WTC11 (cell line): Measurements from ENCODE around the gene FKBP7. TPM values are rescaled to one million over a fixed set of nuclear protein-coding genes. Genes with fewer than 3 reads are reported as not detected.

ENCODE experiments used
- ATF1 ChIP-seq: sonication (generic); formaldehyde crosslinking; IDR thresholded peaks from 2 replicates; pipeline ENCODE4 v1.8.1; 2023; ENCODE audit warnings: mild to moderate bottlenecking, moderate library complexity, missing genetic modification reagents
- CREB1 ChIP-seq: sonication (generic); formaldehyde crosslinking; IDR thresholded peaks from 2 replicates; pipeline ENCODE4 v1.8.0; 2023; ENCODE audit warnings: mild to moderate bottlenecking, missing genetic modification reagents
- ESRRA ChIP-seq: sonication (generic); formaldehyde crosslinking; IDR thresholded peaks from 2 replicates; pipeline ENCODE4 v1.8.1; 2022; ENCODE audit warnings: mild to moderate bottlenecking, missing genetic modification reagents, borderline replicate concordance
- GABPB1 ChIP-seq: sonication (generic); formaldehyde crosslinking; IDR thresholded peaks from 2 replicates; pipeline ENCODE4 v1.8.1; 2023; ENCODE audit warnings: mild to moderate bottlenecking, missing genetic modification reagents
- NFYB ChIP-seq: sonication (generic); formaldehyde crosslinking; conservative IDR thresholded peaks from 2 replicates; pipeline ENCODE4 v1.8.0; 2022; ENCODE audit warnings: low read depth, missing genetic modification reagents
- NR1H2 ChIP-seq: sonication (generic); formaldehyde crosslinking; IDR thresholded peaks from 2 replicates; pipeline ENCODE4 v1.9.0; 2021; ENCODE audit warnings: mild to moderate bottlenecking, moderate library complexity, missing genetic modification reagents
- NR3C1 ChIP-seq: sonication (generic); formaldehyde crosslinking; conservative IDR thresholded peaks from 2 replicates; pipeline ENCODE4 v1.8.1; 2023; ENCODE audit warnings: low read depth, mild to moderate bottlenecking, missing genetic modification reagents
- PRRX2 ChIP-seq: fragments of 250-450 bp; sonication (Bioruptor Pico); IDR thresholded peaks from 2 replicates; pipeline ENCODE4 v1.8.0; 2021; ENCODE audit warnings: mild to moderate bottlenecking
- SMAD4 ChIP-seq: sonication (generic); formaldehyde crosslinking; IDR thresholded peaks from 2 replicates; pipeline ENCODE4 v1.8.0; 2022; ENCODE audit warnings: mild to moderate bottlenecking, missing genetic modification reagents
- SOX15 ChIP-seq: fragments of 250-450 bp; sonication (Bioruptor Pico); IDR thresholded peaks from 2 replicates; pipeline ENCODE4 v1.9.0; 2021; ENCODE audit warnings: mild to moderate bottlenecking
- TCF7 ChIP-seq: sonication (generic); formaldehyde crosslinking; IDR thresholded peaks from 2 replicates; pipeline ENCODE4 v1.8.0; 2022; ENCODE audit warnings: mild to moderate bottlenecking, low read depth, missing genetic modification reagents, moderate library complexity
- TEAD1 ChIP-seq: sonication (generic); formaldehyde crosslinking; IDR thresholded peaks from 2 replicates; pipeline ENCODE4 v1.8.0; 2022; ENCODE audit warnings: mild to moderate bottlenecking, missing genetic modification reagents
- ZNF416 ChIP-seq: fragments of 250-450 bp; sonication (Bioruptor Pico); IDR thresholded peaks from 2 replicates; pipeline ENCODE4 v1.9.0; 2021; ENCODE audit warnings: mild to moderate bottlenecking, inconsistent platforms
- total RNA-seq: library from RNA; stranded (reverse); gene quantifications from 3 replicates; pipeline ENCODE4 v1.2.3, GENCODE V29; 2021
- TF ChIP-seq, protein P1 (sequence below): fragments of 250-450 bp; sonication (Bioruptor Pico); IDR thresholded peaks from 2 replicates; pipeline ENCODE4 v1.9.0; 2021; ENCODE audit warnings: mild to moderate bottlenecking, borderline replicate concordance
- TF ChIP-seq, protein P2 (sequence below): fragments of 250-450 bp; sonication (Bioruptor Pico); IDR thresholded peaks from 2 replicates; pipeline ENCODE4 v1.9.0; 2021; ENCODE audit warnings: mild to moderate bottlenecking
- TF ChIP-seq, protein P3 (sequence below): fragments of 250-450 bp; sonication (Bioruptor Pico); IDR thresholded peaks from 2 replicates; pipeline ENCODE4 v1.8.0; 2021; ENCODE audit warnings: mild to moderate bottlenecking
- TF ChIP-seq, protein P4 (sequence below): sonication (generic); formaldehyde crosslinking; IDR thresholded peaks from 2 replicates; pipeline ENCODE4 v1.8.0; 2023; ENCODE audit warnings: missing genetic modification reagents, mild to moderate bottlenecking, borderline replicate concordance
- TF ChIP-seq, protein P5 (sequence below): sonication (generic); formaldehyde crosslinking; IDR thresholded peaks from 2 replicates; pipeline ENCODE4 v1.8.1; 2022; ENCODE audit warnings: missing genetic modification reagents, borderline replicate concordance
- TF ChIP-seq, protein P6 (sequence below): fragments of 250-450 bp; sonication (Bioruptor Pico); IDR thresholded peaks from 2 replicates; pipeline ENCODE4 v1.9.0; 2021; ENCODE audit warnings: mild to moderate bottlenecking
- TF ChIP-seq, protein P7 (sequence below): sonication (generic); formaldehyde crosslinking; IDR thresholded peaks from 2 replicates; pipeline ENCODE4 v1.8.0; 2022; ENCODE audit warnings: mild to moderate bottlenecking, missing genetic modification reagents

FKBP7 gene
- total RNA-seq, 1 experiment from 2014 or later, result 3.2 TPM

DNA sequence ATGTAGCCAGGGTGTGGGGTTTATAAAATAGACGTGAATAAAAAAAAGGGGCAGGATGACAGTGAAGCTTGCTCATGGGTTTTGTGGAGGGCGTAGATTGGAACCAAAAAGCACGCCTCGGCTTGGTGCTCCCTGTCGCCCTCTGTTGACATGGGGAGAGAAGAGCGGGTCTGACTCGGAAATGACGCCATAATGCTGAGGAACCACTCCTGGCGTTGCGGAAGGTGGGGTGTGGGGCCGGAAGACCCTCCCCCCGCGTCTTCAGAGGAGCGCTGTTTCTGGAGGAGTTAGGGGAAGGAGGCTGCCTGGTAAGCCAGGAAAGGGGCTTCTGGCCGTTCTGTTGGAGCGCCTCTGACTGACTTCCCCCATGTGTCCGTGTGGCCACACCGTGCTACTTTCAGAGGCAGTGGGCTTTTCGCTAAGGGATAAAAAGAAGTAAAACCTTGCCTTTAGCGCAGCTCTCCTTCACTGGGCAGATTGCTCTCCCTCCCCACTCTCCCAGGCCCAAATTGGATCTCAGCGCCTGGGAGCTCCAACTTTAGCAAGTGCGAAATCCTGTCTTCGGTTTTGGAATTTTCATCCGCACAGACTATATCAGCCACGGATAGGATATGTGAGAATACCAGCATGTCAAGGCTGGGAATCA is 44.7 kb upstream of the FKBP7 start (continued):
- TF ChIP-seq, protein P1, sequence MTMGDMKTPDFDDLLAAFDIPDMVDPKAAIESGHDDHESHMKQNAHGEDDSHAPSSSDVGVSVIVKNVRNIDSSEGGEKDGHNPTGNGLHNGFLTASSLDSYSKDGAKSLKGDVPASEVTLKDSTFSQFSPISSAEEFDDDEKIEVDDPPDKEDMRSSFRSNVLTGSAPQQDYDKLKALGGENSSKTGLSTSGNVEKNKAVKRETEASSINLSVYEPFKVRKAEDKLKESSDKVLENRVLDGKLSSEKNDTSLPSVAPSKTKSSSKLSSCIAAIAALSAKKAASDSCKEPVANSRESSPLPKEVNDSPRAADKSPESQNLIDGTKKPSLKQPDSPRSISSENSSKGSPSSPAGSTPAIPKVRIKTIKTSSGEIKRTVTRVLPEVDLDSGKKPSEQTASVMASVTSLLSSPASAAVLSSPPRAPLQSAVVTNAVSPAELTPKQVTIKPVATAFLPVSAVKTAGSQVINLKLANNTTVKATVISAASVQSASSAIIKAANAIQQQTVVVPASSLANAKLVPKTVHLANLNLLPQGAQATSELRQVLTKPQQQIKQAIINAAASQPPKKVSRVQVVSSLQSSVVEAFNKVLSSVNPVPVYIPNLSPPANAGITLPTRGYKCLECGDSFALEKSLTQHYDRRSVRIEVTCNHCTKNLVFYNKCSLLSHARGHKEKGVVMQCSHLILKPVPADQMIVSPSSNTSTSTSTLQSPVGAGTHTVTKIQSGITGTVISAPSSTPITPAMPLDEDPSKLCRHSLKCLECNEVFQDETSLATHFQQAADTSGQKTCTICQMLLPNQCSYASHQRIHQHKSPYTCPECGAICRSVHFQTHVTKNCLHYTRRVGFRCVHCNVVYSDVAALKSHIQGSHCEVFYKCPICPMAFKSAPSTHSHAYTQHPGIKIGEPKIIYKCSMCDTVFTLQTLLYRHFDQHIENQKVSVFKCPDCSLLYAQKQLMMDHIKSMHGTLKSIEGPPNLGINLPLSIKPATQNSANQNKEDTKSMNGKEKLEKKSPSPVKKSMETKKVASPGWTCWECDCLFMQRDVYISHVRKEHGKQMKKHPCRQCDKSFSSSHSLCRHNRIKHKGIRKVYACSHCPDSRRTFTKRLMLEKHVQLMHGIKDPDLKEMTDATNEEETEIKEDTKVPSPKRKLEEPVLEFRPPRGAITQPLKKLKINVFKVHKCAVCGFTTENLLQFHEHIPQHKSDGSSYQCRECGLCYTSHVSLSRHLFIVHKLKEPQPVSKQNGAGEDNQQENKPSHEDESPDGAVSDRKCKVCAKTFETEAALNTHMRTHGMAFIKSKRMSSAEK (CRISPR knock-in tag), result no peak
- TF ChIP-seq ESRRA (no peak), ZNF416 (CRISPR knock-in tag) (no peak), NR1H2 (CRISPR knock-in tag) (no peak), SOX15 (CRISPR knock-in tag) (no peak), ATF1 (no peak), TCF7 (CRISPR knock-in tag) (no peak), PRRX2 (CRISPR knock-in tag) (no peak), NR3C1 (CRISPR knock-in tag) (no peak), GABPB1 (CRISPR knock-in tag) (peak; percentile 53; the same call in 1 of the 2 replicates), SMAD4 (no peak), TEAD1 (CRISPR knock-in tag) (0 out of 2 replicates have a peak, but pooled peaks have one; percentile 64), NFYB (peak; percentile 39), CREB1 (CRISPR knock-in tag) (0 out of 2 replicates have a peak, but pooled peaks have one; percentile 18)
- TF ChIP-seq, protein P2, sequence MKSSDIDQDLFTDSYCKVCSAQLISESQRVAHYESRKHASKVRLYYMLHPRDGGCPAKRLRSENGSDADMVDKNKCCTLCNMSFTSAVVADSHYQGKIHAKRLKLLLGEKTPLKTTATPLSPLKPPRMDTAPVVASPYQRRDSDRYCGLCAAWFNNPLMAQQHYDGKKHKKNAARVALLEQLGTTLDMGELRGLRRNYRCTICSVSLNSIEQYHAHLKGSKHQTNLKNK (CRISPR knock-in tag), result no peak
- TF ChIP-seq, protein P3, sequence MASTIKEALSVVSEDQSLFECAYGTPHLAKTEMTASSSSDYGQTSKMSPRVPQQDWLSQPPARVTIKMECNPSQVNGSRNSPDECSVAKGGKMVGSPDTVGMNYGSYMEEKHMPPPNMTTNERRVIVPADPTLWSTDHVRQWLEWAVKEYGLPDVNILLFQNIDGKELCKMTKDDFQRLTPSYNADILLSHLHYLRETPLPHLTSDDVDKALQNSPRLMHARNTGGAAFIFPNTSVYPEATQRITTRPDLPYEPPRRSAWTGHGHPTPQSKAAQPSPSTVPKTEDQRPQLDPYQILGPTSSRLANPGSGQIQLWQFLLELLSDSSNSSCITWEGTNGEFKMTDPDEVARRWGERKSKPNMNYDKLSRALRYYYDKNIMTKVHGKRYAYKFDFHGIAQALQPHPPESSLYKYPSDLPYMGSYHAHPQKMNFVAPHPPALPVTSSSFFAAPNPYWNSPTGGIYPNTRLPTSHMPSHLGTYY (CRISPR knock-in tag), result no peak
- TF ChIP-seq, protein P4, sequence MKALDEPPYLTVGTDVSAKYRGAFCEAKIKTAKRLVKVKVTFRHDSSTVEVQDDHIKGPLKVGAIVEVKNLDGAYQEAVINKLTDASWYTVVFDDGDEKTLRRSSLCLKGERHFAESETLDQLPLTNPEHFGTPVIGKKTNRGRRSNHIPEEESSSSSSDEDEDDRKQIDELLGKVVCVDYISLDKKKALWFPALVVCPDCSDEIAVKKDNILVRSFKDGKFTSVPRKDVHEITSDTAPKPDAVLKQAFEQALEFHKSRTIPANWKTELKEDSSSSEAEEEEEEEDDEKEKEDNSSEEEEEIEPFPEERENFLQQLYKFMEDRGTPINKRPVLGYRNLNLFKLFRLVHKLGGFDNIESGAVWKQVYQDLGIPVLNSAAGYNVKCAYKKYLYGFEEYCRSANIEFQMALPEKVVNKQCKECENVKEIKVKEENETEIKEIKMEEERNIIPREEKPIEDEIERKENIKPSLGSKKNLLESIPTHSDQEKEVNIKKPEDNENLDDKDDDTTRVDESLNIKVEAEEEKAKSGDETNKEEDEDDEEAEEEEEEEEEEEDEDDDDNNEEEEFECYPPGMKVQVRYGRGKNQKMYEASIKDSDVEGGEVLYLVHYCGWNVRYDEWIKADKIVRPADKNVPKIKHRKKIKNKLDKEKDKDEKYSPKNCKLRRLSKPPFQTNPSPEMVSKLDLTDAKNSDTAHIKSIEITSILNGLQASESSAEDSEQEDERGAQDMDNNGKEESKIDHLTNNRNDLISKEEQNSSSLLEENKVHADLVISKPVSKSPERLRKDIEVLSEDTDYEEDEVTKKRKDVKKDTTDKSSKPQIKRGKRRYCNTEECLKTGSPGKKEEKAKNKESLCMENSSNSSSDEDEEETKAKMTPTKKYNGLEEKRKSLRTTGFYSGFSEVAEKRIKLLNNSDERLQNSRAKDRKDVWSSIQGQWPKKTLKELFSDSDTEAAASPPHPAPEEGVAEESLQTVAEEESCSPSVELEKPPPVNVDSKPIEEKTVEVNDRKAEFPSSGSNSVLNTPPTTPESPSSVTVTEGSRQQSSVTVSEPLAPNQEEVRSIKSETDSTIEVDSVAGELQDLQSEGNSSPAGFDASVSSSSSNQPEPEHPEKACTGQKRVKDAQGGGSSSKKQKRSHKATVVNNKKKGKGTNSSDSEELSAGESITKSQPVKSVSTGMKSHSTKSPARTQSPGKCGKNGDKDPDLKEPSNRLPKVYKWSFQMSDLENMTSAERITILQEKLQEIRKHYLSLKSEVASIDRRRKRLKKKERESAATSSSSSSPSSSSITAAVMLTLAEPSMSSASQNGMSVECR (CRISPR knock-in tag), result peak; percentile 47; the same call in 1 of the 2 replicates
- TF ChIP-seq, protein P5, sequence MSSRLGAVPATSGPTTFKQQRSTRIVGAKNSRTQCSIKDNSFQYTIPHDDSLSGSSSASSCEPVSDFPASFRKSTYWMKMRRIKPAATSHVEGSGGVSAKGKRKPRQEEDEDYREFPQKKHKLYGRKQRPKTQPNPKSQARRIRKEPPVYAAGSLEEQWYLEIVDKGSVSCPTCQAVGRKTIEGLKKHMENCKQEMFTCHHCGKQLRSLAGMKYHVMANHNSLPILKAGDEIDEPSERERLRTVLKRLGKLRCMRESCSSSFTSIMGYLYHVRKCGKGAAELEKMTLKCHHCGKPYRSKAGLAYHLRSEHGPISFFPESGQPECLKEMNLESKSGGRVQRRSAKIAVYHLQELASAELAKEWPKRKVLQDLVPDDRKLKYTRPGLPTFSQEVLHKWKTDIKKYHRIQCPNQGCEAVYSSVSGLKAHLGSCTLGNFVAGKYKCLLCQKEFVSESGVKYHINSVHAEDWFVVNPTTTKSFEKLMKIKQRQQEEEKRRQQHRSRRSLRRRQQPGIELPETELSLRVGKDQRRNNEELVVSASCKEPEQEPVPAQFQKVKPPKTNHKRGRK (CRISPR knock-in tag), result no peak
- TF ChIP-seq, protein P6, sequence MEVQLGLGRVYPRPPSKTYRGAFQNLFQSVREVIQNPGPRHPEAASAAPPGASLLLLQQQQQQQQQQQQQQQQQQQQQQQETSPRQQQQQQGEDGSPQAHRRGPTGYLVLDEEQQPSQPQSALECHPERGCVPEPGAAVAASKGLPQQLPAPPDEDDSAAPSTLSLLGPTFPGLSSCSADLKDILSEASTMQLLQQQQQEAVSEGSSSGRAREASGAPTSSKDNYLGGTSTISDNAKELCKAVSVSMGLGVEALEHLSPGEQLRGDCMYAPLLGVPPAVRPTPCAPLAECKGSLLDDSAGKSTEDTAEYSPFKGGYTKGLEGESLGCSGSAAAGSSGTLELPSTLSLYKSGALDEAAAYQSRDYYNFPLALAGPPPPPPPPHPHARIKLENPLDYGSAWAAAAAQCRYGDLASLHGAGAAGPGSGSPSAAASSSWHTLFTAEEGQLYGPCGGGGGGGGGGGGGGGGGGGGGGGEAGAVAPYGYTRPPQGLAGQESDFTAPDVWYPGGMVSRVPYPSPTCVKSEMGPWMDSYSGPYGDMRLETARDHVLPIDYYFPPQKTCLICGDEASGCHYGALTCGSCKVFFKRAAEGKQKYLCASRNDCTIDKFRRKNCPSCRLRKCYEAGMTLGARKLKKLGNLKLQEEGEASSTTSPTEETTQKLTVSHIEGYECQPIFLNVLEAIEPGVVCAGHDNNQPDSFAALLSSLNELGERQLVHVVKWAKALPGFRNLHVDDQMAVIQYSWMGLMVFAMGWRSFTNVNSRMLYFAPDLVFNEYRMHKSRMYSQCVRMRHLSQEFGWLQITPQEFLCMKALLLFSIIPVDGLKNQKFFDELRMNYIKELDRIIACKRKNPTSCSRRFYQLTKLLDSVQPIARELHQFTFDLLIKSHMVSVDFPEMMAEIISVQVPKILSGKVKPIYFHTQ (CRISPR knock-in tag), result no peak
- TF ChIP-seq, protein P7, sequence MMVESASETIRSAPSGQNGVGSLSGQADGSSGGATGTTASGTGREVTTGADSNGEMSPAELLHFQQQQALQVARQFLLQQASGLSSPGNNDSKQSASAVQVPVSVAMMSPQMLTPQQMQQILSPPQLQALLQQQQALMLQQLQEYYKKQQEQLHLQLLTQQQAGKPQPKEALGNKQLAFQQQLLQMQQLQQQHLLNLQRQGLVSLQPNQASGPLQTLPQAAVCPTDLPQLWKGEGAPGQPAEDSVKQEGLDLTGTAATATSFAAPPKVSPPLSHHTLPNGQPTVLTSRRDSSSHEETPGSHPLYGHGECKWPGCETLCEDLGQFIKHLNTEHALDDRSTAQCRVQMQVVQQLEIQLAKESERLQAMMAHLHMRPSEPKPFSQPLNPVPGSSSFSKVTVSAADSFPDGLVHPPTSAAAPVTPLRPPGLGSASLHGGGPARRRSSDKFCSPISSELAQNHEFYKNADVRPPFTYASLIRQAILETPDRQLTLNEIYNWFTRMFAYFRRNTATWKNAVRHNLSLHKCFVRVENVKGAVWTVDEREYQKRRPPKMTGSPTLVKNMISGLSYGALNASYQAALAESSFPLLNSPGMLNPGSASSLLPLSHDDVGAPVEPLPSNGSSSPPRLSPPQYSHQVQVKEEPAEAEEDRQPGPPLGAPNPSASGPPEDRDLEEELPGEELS (CRISPR knock-in tag), result no peak
